Measurements from ENCODE around the gene OTOG. TPM values are rescaled to one million over a fixed set of nuclear protein-coding genes. Genes with fewer than 3 reads are reported as not detected.

The OTOG gene
- total RNA-seq, 2 donors from 2014 or later: not detected

DNA sequence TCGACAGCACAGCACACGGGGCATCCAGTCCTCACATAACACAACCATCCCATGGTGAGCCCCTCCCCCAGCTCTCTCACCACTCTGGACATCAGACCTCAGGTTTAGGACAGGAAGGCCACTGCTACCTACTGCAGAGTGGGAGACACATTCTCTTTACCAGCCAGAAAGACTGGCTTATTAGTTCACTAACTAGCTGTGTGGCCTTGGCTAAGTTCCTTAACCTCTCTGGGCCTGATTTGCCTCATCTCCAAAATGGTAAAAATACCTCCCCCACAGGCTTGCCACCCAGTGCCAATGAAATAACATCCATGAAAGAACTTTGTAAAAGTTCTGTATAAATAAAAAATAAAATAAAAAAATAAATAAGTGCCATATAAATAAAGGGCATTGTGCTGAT is 35.0 kb upstream of the OTOG start:
- ATAC-seq (no peak), DNase-seq (ENCODE audit: low spot score) (no peak)
- Mint-ChIP-seq H3K27me3 (peaks cover 14 to 22% of the 10 kb centered on the region in 2 donors), H3K27ac (no peak overlapping the region), H3K9me3 (no peaks in the 10 kb centered on the region), H3K36me3 (no peaks in the 10 kb centered on the region), H3K4me3 (no peak overlapping the region), H3K4me1 (ENCODE audit: low read depth in 2 of 2) (no peaks in the 10 kb centered on the region)

DNA sequence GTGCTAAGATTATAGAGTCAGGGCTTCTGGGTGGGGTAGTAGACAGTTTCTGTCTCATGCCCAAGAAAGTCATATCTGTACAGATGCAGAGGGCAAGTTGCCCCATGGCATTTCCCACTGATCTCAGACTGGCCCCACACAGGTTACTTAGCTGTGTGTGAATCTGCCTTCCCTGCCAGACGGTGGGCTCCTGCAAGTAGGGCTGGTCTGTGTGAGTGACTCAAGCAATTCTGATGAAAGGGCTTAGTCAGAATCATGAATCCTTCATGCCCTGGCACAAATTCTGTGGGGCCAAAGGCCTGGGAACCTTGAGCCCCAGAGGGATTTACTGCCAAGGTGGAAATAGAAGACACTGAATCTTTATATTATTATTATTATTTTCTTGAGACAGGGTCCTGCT is 33.2 kb upstream of the OTOG start:
- Mint-ChIP-seq H3K4me1 (ENCODE audit: low read depth in 2 of 2) (no peaks in the 10 kb centered on the region), H3K27ac (no peak overlapping the region), H3K9me3 (no peaks in the 10 kb centered on the region), H3K36me3 (no peaks in the 10 kb centered on the region), H3K4me3 (no peak overlapping the region), H3K27me3 (peaks cover 10 to 21% of the 10 kb centered on the region in 2 donors)
- ATAC-seq: no peak
- no peak for DNase-seq (ENCODE audit: low spot score)

DNA sequence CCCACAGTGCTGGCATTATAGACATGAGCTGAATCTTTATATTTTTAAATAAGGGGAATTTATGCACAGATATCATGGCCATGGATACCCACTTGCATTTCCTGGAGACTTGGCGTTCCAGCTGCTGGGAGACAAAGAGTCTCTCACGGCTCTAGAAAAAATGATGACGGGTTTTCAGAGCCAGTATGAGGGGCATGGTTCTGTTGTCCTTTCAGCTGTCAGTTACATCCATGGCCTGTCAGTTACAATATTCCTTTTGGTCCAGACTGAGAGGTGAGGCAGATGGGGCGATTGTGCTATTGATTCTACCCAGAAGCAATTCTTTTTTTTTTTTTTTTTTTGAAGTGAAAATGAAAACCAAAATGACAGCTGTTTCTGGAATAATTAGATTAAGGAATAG is 32.6 kb upstream of the OTOG start:
- peaks cover 7 to 18% of the 10 kb centered on the region in 2 donors for H3K27me3 Mint-ChIP-seq
- DNase-seq (ENCODE audit: low spot score) (no peak), ATAC-seq (no peak)
- no peaks in the 10 kb centered on the region for H3K4me1 Mint-ChIP-seq (ENCODE audit: low read depth in 2 of 2)
- no peak overlapping the region for H3K27ac Mint-ChIP-seq
- no peaks in the 10 kb centered on the region for H3K9me3 Mint-ChIP-seq
- H3K4me3 Mint-ChIP-seq: no peak overlapping the region
- no peaks in the 10 kb centered on the region for H3K36me3 Mint-ChIP-seq

DNA sequence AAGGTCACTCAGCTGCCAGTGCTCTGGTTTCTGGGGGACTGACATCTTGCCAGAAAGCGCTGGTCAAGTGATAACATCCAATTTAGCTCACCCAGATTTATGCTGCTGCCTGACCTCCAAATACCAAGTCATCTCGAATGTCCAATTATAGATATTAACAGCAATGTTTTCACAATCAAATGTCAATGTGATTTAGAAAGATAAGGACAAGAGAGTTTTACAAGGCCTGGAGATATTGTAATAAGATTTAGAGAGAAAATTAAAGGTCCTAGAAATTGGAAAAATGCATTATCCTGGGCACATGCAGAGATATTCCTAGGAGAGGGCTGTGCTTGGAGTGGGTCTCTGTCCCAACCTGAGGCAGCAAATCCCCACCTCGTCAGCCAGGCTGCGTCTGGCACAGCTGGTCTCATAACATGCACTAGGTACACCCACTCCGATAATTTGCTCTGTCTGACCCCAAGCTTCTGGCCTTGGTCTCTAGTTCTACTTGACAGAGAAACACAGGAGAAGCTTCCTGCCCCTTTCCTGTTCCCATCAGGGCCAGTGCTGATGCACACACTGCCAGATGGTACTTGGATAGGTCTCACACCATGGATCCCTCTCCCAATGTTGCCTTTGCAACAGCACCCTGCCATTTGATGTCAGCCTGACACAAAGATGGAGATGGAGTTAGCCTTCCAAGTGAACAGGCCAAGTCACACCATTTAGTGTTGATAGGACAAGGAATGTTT is 31.4 kb upstream of the OTOG start:
- H3K4me3 Mint-ChIP-seq: no peak overlapping the region
- H3K4me1 Mint-ChIP-seq (ENCODE audit: low read depth in 2 of 2): no peaks in the 10 kb centered on the region
- H3K36me3 Mint-ChIP-seq: no peaks in the 10 kb centered on the region
- no peaks in the 10 kb centered on the region for H3K9me3 Mint-ChIP-seq
- H3K27ac Mint-ChIP-seq: no peak overlapping the region
- ATAC-seq: no peak
- DNase-seq (ENCODE audit: low spot score): no peak
- H3K27me3 Mint-ChIP-seq: peaks cover 7 to 18% of the 10 kb centered on the region in 2 donors

DNA sequence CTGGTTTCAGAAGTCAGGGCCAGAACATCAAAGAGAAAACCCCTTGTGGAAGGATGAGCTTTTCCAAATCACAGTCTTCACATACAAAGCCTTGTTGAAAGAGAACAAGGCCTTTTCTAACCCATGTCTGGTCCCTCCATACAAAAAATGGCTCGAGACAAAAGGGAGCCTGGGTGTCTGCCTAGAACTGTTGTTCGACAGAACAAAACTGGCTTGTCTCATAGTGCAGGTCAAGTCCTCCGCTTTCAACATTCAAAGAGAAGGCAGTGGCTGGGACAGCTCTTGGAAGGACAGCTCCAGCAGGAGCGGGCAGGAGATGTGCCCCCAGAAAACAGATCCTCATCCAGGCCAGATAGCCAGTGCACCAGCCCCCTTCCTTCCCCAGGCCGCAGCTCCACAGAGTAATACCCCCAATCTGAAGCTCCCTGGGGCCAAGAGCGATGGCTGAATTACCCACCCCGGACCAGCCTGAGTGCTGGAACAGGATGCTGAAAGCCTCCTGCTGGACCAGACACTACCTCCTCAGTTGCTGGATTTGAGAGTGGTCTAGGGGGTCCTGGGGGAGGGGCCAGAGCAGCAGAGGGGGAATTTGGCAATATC is 30.4 kb upstream of the OTOG start:
- Mint-ChIP-seq H3K36me3 (no peaks in the 10 kb centered on the region), H3K27ac (no peak overlapping the region), H3K4me3 (no peak overlapping the region), H3K4me1 (ENCODE audit: low read depth in 2 of 2) (no peaks in the 10 kb centered on the region), H3K9me3 (no peaks in the 10 kb centered on the region), H3K27me3 (peaks cover 6 to 20% of the 10 kb centered on the region in 2 donors)
- ATAC-seq (no peak), DNase-seq (ENCODE audit: low spot score) (no peak)

DNA sequence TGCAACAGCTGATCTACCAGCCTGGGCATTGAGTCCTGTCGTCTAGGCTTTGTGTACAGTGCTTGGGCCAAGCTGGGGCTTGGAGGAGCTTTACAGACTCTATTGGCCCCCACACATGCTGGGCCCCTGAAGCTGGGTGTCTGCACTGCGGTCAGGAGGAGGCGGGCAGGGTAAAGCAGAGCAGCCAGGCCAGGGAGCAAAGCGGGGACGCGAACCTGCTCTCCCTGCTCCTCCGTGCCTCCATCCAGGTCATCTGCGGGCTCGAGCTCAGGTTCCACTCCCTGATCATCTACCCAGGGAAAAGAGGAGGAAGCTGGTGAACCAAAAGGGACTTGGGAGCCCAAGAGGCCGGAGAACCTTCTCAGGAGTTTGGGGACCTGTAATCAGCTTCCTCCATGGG is 29.9 kb upstream of the OTOG start:
- no peak for ATAC-seq
- Mint-ChIP-seq H3K9me3 (no peaks in the 10 kb centered on the region), H3K27me3 (peaks cover under 1 to 17% of the 10 kb centered on the region in 2 donors)

DNA sequence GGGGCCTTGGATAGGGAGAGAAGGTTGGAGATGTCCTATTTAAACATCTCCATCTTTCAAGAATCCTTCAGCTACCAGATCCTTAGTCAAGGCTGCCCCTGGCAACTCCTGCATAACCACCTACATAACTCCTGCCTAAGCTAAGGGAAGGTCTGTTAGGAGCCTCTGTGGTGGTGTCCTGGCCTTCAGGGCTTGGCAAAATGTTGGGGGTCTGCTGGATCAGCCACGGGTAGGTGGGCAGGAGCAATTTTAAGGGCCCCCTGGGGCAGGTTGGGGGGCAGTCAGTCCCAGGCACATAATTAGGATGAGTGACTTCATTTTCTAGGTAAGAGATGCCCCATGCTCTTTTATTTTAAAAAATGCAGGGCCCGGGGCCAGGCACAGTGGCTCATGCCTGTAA is 28.7 kb upstream of the OTOG start:
- no peak for ATAC-seq
- Mint-ChIP-seq H3K27ac (no peak overlapping the region), H3K9me3 (no peaks in the 10 kb centered on the region)

More for the DNA sequence above, 29.9 kb upstream of the OTOG start:
- Mint-ChIP-seq H3K4me3 (no peak overlapping the region), H3K36me3 (no peaks in the 10 kb centered on the region), H3K27ac (no peak overlapping the region), H3K4me1 (ENCODE audit: low read depth in 2 of 2) (no peaks in the 10 kb centered on the region)
- DNase-seq (ENCODE audit: low spot score): no peak

DNA sequence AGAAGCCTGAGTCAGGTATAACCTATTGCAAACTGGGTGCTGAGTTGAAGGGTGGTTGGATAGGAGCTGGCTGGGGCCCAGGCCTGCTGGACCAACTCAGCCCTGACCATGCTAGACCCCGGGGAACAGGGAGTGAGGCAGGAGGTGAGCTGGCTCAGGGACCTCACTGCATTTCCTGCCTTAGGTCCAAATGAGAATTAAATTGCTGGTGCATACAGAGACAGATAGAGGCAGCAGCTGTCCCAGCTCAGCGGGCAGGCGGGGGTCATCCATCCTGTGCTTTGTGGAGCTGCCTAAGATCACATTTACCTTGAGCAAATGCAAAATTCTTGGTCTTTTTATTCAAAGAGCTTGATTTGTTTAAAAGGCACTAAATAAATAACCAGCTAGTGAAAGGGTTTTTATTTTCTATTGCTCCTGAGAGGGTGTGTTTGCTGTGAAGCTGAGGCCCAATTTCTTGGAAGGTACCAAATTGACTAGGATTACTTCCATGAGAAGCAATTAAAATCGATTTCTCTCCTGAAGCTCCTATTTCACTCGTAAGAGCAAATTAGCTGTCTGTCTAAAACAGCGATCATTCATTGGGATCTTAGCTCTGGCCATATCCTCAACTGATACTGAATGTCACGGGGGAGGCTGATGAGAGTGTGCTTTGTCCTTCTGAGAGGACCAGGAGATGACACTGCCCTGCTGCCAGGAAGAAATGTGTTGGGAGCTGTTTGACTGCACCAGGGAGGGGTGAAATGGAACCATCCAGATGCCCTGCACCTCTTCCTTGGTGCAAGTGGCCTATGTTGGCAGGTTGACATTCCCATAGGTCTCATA is 27.8 kb upstream of the OTOG start:
- no peak overlapping the region for H3K27ac Mint-ChIP-seq

More for the DNA sequence above, 28.7 kb upstream of the OTOG start:
- Mint-ChIP-seq H3K4me1 (ENCODE audit: low read depth in 2 of 2) (no peaks in the 10 kb centered on the region), H3K27me3 (peaks cover 0 to 12% of the 10 kb centered on the region in 2 donors), H3K36me3 (no peaks in the 10 kb centered on the region), H3K4me3 (no peak overlapping the region)
- no peak for DNase-seq (ENCODE audit: low spot score)

DNA sequence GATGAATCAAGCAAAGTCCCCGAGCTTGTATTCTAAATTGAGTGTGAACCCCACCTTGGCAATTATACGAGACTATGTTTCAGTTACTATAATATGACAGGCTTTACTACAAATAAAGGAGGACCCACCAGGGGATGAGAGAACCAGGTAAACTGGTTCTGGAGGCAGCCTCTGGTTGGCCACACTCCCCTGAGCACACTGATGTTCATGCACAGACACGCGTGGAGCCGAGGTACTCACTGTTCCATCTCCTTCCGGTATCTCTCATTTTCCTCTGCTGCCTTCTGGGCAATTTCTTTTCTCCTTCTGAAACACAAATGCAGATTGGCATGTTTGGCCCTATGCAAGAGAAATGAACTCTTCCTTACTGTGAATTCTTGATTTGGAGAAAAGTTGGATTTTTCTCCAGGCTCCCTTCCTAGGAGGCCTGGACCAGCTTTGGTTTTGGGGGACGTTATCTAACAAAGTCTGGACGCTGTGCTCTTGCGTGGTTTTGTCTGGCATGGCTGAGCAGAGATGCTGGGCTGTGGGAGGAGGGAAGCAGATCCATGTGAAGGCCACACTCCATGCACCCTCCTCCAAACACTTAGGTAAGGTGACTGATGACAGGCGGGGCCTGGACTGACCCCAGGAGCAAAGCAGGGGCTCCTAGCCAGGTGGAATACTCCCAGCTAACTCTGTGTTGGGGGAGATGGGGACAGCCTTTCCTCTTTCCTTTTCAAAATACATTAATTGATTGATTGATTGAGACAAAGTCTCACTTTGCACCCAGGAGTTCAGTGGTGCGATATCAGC is 25.8 kb upstream of the OTOG start:
- no peaks in the 10 kb centered on the region for H3K4me1 Mint-ChIP-seq (ENCODE audit: low read depth in 2 of 2)
- no peaks in the 10 kb centered on the region for H3K36me3 Mint-ChIP-seq
- DNase-seq (ENCODE audit: low spot score) (no peak), ATAC-seq (no peak)
- H3K9me3 Mint-ChIP-seq: no peaks in the 10 kb centered on the region
- no peak overlapping the region for H3K27ac Mint-ChIP-seq
- H3K27me3 Mint-ChIP-seq: peaks cover 4 to 5% of the 10 kb centered on the region in 2 donors
- H3K4me3 Mint-ChIP-seq: no peak overlapping the region

More for the DNA sequence above, 27.8 kb upstream of the OTOG start:
- Mint-ChIP-seq H3K4me1 (ENCODE audit: low read depth in 2 of 2) (no peaks in the 10 kb centered on the region), H3K27me3 (peaks cover 0 to 9% of the 10 kb centered on the region in 2 donors), H3K36me3 (no peaks in the 10 kb centered on the region), H3K4me3 (no peak overlapping the region), H3K9me3 (no peaks in the 10 kb centered on the region)
- DNase-seq (ENCODE audit: low spot score): no peak
- ATAC-seq: no peak

DNA sequence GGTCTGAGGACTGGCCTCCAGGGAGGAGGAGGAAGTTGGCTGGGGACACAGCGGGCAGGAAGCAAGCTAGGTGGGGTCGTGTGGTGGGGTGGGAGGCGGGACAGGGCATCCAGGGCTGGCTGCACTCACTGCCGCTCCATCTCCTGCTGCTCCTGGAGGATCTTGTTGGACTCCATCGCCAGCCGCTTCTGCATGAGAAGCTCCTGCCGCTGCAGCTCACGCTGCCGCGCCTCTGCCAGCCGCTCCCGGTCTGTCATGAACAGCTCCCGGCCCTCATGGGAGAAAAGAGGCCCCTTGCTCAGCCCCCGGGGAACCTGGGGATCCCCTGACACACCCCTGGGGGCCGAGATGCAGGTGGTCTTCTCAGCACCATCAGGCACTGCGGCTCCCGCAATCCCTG is 24.4 kb upstream of the OTOG start:
- ATAC-seq: no peak
- H3K4me3 Mint-ChIP-seq: no peak overlapping the region
- H3K27ac Mint-ChIP-seq: no peak overlapping the region
- no peak for DNase-seq (ENCODE audit: low spot score)
- H3K4me1 Mint-ChIP-seq (ENCODE audit: low read depth in 2 of 2): no peaks in the 10 kb centered on the region
- peaks cover 2 to 6% of the 10 kb centered on the region in 2 donors for H3K27me3 Mint-ChIP-seq
- H3K36me3 Mint-ChIP-seq: no peaks in the 10 kb centered on the region
- H3K9me3 Mint-ChIP-seq: no peaks in the 10 kb centered on the region

DNA sequence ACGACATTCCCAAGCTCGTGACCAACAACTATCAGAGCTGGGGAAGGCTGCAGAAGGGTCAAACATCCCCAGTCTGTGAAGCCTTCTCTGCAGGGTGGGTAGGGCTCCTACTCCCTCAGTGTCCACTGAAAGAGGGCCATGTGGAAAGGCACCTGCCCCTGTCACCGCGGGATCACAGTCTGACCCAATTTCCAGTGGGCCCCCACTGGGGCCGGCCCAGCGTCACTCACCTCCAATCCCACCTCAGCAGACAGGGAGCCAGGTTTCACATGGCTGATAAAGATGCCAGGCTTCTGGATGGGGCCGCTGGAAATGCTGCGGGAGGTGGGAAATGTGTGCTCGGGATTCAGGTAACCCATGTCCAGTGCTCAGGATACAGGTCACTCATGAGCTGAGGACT is 22.8 kb upstream of the OTOG start:
- Mint-ChIP-seq H3K27me3 (peaks cover 2 to 6% of the 10 kb centered on the region in 2 donors), H3K9me3 (no peaks in the 10 kb centered on the region), H3K36me3 (no peaks in the 10 kb centered on the region), H3K4me3 (no peak overlapping the region), H3K4me1 (ENCODE audit: low read depth in 2 of 2) (no peaks in the 10 kb centered on the region), H3K27ac (no peak overlapping the region)
- DNase-seq (ENCODE audit: low spot score): no peak
- ATAC-seq: no peak

DNA sequence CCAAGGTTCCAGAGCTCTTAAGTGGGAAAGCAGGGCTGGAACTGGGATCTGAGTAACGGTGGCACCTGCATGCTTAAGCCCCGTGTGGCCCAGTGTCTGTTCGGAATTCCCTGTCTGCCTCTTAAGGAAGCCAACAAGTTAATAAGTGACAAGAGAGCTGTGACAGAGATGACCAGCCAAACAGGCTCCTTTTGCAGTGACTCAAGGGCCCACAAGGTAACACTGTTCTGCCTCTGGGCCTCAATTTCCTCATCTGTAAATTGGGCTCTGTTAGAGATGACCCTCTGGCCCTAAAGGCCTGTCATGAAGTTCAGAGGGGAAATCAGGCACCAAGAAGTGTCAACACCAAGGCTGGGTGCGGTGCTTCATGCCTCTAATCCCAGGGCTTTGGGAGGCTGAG is 21.5 kb upstream of the OTOG start:
- H3K27ac Mint-ChIP-seq: no peak overlapping the region
- DNase-seq (ENCODE audit: low spot score): no peak
- no peaks in the 10 kb centered on the region for H3K9me3 Mint-ChIP-seq
- no peak for ATAC-seq
- peaks cover 4 to 6% of the 10 kb centered on the region in 2 donors for H3K27me3 Mint-ChIP-seq
- H3K4me1 Mint-ChIP-seq (ENCODE audit: low read depth in 2 of 2): no peaks in the 10 kb centered on the region
- H3K4me3 Mint-ChIP-seq: no peak overlapping the region
- no peaks in the 10 kb centered on the region for H3K36me3 Mint-ChIP-seq

DNA sequence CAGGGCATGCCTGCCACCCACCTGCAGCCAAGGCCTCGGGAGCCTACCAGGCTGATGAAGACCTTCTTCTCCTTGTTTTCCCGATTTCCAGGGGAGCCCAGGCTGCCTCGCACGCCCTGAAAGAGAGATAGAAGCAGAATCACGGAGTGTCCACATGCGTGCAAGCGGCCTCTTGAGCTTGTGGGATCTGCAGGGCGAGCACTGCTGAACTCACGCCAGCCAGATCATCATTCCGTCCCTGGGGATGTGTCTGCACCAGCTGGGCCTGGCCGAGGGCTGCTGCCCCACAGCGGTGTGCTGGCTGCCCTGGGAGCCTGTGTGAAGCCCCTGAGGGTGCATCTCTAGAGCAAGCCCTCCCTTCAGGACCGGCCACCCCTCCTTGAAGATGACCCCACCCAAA is 20.7 kb upstream of the OTOG start:
- Mint-ChIP-seq H3K4me1 (ENCODE audit: low read depth in 2 of 2) (no peaks in the 10 kb centered on the region), H3K27me3 (peaks cover 2 to 6% of the 10 kb centered on the region in 2 donors), H3K27ac (no peak overlapping the region), H3K9me3 (no peaks in the 10 kb centered on the region), H3K36me3 (no peaks in the 10 kb centered on the region), H3K4me3 (no peak overlapping the region)
- DNase-seq (ENCODE audit: low spot score) (no peak), ATAC-seq (no peak)

Measured in natural killer cell treated with Interleukin-12 subunit alpha and Interleukin-12 subunit beta and Interleukin-15 and Interleukin-18, amount 100 ng/mL, for 72 hours (primary cell).